GM19328 (cell line): ENCODE results near the gene TSPAN7.

ENCODE experiments used
- ATAC-seq: cut with Tn5 transposase; IDR thresholded peaks from one replicate; pipeline ENCODE4 v1.9.1; 2021; ENCODE audit warnings: mild to moderate bottlenecking, moderate library complexity; ENCODE audit not compliant: unreplicated experiment

The TSPAN7 gene

DNA sequence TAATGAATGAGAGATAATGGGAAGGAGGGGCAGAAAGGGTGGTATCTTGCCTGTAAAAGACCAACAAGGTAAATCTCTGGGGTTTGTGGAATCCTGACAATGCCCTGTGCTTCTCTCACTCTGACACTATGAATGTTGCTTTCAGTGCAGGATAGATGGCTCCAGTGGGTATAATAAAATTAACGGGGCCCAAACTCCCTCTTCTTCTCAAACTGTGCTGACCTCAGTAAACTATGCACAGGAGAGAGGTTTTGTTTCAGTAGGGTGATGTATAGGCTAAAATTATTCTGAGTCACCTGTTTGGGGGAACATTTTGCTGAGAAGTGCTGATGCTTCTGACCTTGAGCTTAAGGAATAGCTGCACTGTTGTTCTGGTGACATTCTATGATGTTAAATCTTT lies 82.6 kb downstream of the TSPAN7 start:
- no peak for ATAC-seq

DNA sequence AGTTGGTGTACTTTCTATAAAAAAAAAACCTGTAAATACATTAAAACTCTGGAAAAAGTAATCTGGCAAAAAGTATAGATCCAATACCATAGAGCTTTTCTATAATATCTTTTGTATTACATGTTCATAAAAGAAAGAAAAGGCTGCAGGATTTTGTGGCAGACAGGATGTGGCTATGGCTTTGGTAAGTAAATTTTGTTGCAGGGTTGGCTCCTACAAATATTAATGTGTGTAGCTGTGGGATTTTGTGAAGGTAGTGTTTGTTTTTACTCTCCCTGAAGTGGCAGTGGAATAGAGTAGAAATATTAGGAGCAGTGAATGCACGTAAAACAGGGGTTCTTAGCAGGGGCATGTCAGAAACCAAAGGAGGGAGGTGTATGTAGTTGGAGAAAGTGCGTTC lies 84.8 kb downstream of the TSPAN7 start:
- no peak for ATAC-seq

DNA sequence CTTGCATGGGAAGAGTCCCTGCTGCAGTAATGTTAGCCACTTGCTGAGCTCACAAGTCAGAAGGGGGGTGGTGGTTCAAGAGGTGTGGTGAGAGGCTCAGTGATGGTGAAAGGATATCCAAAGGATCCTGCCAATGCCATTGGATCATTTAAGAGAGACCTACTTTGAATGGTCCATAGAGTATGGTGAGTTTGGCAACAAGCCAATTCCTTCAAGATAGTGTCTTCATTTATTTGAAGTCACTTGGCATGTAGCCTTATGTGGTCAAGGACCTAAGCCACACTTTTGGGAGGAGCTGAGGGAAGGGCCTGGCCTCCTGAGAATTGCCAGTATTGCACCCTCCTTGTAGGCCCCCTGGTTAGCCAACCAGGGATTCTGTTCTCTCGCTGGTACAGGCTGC lies 87.9 kb downstream of the TSPAN7 start:
- ATAC-seq = no peak

DNA sequence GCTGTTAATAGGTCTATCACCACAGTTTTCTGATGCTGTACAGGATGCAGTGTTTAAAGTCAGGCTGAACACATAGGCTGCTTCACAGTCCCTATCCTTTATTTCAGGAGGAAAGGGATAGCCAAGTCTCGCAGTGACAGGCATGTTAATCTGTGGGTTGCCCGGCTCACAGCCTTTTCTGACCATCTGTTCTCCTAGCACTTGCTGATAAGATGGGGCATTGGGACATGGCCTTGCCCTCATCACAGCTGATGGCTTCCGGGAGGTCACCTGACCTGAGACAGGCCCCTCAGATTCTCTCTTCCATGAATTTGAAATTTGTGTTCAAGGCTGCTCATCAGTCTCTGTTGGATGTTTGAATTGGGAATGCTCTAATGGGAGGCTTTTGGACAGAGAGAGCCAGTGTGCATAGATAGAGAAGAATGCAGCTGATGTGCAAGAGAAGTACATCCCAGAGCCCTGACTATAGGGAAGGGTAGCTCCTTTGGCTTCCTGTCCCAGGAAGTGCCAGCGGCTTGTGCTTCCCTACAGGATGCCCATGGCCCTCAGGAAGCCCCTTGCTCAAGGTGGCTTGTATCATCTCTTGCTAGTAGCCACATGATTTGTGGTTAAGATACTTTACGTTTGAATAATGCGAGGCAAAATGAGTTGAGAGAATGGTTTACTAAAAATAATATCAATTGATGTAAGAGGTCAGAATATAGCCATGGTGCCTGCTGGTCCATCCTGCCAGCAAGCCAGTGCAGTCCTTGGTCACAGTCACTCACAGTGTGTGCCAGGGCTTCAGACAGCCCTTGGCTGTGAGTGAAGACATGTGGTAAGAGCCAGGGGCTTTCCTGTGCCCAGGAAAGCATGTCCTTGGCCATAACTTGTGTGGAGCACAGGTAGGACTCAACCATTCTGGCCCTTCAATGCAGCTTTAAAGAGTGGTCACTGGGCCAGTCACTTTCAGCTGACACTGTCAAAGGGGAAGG lies 88.6 kb downstream of the TSPAN7 start:
- no peak for ATAC-seq

DNA sequence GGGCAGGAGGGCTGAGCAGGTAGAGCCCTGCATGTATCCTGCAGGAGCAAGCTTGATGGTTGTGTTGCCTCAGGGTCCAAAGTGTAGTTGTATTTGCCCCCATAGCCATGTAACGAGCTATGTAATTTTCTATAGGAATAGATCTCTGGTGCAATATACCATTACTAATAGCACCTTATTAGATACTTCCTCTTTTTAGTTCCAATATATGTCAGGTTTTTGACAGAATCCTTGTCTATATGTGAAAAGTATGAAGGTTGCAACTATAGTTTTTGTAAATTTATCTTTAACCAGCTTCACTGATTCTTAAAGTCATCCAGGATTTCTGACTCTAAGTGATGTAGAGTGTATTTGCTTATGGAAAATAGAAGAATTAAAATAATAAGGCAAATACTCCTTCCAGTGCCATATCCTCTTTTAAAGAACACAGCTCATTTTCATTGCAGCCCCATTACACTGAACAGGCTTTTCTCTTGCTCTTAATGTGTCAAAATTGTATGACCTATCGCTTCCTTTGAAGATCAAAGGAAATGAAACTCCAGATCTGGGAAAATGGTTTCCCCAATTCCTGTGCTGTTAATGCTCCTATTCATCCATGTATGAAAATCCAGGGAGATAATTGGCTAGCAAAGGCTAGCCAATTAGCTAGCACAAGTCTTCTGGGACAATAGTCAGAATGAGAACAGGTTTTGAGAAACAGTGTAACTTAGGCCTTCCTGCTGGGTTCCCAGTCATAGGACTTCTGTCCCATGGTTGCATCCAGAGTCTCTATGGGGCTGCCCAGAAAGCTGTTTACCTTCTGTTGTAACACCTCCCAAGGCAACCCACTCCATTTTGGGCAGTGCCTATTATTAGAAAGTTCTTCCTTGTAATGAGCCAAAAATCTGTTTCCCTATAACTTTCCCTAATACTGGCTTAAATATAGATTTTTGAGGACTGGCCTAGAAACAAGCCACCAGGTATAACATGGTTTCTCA lies 90.6 kb downstream of the TSPAN7 start:
- ATAC-seq = no peak

DNA sequence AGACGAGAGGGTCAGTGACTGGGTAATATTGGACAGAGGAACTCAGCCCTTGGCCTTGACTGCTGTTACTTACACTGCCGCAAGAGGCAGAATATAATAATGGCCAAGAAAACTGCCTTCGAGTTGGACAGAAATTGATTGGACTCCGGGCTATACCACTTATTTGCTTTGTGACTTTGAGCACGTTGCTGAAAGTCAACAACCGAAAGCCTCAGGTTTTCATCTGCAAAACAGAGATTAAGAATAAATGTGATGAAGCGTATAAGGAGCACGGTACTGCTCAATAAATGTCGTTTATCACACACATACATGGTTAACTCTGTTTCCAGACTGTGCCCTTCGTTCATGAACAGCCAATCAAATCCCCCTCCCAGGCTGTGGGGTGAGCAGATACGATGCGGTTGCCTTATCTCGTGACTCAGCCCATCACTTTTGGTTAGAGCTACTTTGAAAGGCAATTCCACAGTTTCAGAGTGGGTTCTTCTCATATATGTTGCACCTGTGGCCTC lies 91.6 kb downstream of the TSPAN7 start:
- no peak for ATAC-seq

DNA sequence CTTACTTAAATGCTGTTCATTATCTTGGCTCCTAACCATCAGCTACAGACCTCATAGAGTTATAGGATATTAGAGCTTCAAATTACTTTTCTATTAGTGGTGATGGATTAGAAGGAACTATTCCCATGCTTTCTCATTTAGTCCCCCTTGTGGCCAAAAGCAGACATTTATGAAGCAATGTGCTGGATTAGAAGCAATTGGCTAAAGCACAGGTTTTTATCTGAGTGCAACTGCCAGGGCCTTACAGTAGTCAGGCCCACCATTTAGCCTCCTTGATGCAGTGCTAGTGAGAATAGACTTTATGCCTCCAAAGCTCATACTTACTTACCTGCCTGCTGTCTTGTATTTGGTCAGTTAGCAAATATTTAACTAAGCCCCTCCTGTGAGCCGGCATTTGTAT lies 93.0 kb downstream of the TSPAN7 start:
- ATAC-seq = no peak

DNA sequence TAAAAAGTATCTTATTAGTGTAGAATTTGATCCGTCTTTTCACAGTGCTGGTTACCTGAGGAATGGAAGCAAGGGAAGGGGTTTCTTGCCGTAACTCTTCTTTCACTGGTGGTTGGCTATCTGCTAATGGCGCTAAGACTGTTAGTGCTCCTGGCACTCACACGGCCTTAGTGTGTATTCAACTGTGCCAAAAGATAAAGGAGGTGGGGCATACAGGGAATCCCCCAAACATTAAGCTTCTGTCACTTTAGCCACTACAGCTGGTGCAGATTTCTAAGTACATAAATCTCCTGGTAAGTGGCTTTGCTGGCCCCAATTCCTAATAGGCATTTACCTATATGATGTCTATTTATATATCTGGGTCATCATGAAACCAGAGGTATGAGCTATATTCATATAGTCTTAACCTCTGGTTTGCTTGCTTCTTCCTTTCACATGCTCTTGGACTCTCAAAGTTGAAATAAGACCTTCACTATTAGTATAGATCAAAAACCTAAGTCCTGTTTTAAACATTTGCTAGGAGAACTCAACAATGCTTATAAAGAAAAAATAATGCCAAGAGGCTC lies 95.1 kb downstream of the TSPAN7 start:
- ATAC-seq = no peak

DNA sequence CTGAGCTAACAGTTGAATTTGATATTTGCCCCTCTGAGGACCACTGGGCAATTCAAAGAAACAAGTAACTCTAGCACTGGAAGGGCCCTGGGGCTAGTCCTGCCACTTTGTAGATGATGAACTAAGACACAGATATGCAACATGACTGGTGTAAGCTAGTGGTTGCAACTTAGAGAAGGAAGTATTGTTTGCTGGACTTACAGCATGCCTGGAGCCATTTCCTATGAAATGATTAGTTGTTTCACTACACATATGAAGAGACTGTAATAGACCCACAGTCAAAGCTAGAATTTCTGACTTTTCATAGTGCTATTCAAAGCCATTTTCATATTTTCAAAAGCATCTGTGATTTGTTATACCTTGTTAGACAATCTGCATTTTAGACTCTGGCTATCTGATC lies 96.2 kb downstream of the TSPAN7 start:
- ATAC-seq = no peak

DNA sequence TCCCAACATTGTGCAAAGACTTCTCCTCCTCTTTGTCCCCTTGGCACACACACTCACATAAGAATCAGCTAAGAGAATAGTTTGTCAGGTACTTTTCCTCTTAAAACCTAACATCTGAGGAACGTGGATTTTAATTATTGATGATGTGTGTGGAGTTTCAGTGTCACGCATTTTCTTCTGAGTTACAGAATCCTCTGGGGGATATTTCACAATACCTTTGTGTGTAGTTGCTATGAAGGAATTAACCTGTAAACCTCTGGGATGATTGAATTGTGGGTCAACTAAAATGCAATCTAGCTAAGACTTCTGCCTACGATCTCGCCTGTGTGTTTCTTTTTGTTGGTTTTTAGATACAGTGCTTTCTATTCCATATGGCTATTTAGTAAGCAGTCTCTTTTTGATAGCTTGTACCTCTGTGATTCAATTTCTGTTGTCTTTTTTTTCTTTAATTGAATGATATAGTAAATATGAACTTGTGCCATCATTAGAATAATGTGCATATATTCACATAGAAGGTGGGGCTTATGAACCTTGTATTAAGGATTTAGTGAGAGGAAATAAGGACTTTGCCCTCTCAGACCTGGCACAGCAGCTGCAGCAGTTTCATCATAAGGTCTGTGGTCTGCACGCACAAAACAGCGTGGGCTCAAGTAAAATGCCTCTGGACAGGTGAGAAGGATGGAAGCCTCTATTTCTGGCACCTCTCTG lies 99.2 kb downstream of the TSPAN7 start:
- no peak for ATAC-seq

DNA sequence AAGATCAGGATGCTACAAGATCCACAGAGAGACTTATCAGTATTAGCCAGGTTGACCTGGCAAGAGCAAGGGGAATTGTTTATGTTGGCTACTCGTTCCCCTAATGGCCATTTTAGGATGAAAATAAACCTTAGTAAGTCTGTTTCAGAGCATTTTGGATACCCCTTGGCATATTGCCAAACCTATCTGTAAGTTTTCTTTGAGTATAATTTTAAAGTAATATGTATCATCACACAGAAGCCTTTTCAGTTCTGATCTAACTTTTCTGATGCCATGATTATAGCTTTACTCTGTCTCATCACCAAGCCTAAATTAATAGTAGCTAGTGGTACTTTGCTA lies 99.7 kb downstream of the TSPAN7 start:
- no peak for ATAC-seq

DNA sequence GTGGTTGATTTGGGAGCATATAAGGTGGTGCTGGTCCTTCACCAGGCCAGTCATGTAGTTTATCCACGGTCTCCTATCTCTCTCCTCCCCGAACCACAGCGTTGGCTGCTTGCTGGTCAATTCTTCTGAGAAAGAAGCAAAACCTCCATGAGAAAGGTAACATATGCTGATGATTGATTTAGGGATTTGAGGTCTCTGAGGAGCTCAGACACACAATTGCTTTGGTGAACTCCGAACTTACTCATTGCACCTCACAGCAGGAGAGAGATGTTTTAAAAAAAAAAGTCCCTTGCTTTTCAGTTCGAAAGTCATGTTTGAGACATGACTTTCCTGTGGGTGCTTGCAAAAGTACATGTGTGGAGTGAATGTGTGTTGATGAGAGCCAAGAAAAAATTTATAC lies 100.2 kb downstream of the TSPAN7 start:
- ATAC-seq = no peak

DNA sequence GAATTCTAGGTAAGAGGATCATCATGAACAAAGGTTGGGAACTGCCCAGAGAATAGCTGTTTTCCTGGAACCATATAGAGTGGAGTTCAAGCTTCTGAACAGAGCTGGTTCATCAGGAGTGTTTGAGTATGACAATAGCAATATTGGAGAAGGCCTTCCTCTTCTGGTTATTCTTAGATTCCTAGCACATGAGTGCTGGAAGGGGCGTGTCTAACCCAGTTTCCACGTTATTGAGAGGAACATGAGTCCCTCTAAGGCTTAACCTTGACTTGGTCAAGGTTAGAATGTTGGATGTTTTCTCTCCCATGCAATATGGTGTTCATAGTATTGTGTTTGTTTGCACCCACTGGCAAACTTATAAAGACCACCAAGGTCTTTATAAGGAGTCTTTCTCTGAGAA lies 101.3 kb downstream of the TSPAN7 start:
- ATAC-seq = no peak

DNA sequence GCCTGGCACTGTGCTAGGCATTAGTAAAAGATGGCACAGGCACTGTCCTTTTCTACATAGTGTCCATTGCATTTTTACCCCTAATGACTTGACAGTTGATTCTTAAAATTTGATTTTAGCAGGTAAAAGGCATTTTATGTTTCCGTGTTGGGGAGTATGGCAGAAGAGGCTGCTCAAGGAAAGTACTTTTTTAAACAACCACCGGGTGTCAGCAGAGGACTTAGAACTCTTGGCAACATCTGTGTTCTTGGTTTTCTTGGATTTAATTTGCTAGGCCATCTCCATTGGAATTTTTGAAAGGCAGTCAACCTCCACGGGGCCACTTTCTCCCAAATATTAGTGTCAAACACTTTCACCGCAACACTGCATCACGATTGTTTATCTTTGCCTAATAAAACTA lies 102.9 kb downstream of the TSPAN7 start:
- no peak for ATAC-seq

DNA sequence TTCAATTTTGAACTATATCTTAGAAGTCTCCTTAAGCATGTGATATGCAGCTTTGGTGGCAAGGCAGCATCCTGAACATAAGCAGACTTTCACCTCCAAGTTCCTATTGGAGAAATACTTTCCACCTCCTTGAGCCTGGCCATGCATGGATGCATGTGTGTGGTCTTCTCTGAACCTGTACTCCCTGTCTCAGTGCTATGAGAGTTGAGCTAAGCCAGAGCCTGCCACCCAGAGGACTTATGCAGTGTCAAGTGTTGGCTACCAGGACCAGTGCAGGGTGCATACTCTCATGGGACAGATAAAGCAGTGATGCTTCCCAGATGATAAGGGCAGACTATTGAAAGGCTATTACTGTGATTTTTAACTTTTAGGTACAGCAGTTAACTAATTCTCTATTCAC lies 105.6 kb downstream of the TSPAN7 start:
- ATAC-seq = no peak

DNA sequence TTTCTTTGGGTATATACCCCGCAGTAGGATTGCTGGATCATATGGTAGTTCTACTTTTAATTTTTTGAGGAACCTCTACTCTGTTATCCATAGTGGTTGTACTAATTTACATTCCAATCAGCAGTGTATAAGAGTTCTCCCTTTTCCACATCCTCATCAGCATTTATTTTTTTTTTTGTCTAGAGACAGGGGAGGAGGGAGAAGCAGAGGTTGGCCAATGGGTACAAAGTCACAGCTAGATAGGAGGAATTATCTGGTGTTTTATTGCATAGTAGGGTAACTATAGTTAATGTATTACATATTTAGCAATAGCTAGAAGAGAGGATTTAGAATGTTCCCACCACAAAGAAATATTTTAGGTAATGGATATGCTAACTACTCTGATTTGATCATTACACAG lies 107.4 kb downstream of the TSPAN7 start:
- no peak for ATAC-seq

DNA sequence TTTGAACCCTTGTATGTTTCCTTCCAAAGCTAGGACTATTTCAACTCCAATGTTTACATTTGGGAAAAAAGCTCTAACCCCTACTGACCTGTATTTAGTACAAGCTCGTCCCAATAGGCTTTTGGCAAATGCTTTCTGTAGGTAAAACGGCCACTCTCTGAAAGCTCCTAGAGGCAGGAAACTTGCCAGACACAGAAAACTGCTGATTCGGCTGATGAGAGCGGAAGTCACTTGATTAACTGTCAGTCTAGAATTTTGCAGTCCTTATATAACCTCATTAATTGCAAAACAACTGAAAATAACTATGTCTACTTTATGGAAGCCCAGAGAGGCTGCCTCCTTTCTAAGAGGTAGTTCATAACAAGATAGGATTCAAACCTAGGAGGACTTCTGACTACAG lies 108.1 kb downstream of the TSPAN7 start:
- ATAC-seq = no peak

DNA sequence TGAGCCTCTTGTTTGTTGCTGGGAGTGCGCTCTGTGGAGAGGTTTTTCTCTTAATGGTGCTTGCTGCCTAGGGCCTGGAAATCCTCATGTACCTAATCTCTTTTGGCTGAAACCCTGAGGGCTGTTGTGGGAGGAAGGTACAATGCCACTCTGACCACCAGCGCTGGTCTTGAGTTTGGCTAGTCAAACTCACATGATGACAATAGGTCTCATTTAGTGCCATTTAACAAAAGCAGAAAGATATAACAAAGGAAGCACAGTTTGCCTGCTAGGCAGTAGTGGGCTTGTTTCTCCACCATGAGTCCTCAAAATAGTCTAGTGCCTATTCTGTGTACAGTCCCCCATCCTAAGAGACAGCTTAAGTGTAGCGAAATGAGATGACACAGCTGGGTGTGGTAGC lies 111.3 kb downstream of the TSPAN7 start:
- ATAC-seq = no peak

DNA sequence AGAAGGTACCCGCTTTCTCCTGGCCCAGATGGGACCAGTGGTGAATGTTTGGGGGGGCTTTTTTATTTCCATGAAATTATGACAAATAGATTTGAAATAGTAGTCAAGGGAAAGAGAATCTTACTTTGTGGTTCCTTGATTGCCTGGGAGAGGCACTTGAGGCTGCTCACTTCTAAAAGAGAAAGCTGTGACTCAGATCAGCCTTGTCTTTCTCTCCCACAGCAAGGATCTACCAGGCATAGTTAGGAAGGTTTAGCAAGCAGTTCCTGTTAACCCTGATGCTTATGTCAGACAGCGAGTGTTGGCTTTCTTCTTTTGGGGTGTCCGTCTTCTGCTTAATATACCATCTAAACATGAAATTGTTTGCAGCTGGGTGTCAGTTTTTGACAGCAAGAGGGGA lies 114.5 kb downstream of the TSPAN7 start:
- no peak for ATAC-seq

DNA sequence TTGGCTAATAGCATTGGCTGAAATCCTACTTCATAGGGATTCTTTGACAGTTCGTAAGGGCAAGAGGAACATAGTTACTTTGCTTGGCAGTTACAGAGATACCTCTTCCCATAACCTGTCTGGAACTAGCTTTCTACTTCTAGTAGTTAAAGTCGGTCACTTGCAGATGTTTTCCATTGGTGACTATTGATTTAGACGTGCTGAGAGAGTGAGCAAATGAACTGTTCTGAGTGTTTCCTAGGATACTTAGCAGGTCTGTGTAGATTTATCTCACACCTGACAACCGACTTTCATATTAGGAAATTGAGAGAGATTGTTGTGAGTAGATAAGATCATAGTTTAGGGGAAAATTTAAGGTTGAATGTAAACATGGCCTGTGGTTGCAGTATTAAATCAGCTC lies 116.8 kb downstream of the TSPAN7 start:
- no peak for ATAC-seq

DNA sequence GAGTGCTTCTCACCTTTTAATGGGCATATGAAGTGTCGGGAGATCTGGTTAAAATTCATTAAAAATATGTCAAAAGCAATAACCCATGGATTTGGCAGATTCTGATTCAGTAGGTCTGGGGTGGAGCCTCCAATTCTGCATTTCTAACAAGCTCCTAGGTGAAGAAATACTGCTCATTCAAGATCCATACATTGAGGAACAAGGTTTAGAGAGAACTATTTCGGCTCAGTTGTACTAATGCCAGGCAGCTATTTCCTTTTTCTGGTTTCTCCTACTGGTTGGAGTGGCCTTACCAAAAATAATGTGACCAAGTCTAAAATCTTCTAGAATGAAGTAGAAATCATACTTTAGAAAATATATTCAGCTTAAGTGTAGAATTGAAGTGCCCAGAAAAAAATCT lies 117.5 kb downstream of the TSPAN7 start:
- ATAC-seq = no peak
